Measurements from ENCODE around the gene WDR19. TPM values are rescaled to one million over a fixed set of nuclear protein-coding genes. Genes with fewer than 3 reads are reported as not detected.
"Not testable (repeated sequence)": the region's sequence is repeated elsewhere in the genome, so short reads cannot be mapped to it uniquely, and the experiment has no call there.

The WDR19 gene
- total and polyA plus RNA-seq, 8 donors: 6.3 to 41.3 (median 13.7) TPM

DNA sequence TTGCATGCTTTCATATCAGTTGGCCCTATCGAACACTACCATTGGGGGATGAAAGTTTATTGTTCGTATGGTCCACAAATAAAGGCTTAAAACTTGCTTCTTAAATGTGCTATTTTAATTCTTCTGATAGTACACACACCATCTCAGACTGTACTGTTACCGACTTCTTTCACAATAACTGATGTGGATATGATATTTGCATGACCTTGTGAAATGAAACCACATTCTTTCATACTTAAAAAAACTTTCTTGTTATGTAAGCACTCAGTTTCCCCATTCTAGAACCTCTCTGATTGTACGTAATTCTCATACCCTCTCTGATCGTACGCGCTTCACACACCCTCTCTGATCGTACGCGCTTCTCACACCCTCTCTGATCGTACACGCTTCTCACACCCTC, 12.0 kb upstream of the WDR19 start:
- ATAC-seq (no peak), DNase-seq (no peak), FAIRE-seq (no peak)
- TF ChIP-seq CTCF (IDR thresholded peaks at IDR 0.05): no peak
- no peaks in the 10 kb centered on the region for H3K9me3 ChIP-seq
- no peaks in the 10 kb centered on the region for H3K27me3 ChIP-seq
- no peak overlapping the region for H3K27ac ChIP-seq
- intact Hi-C loops (cut with DNase I): no loop called here
- H3K4me3 ChIP-seq: no peak overlapping the region
- no peaks in the 10 kb centered on the region for H3K4me1 ChIP-seq
- H3K36me3 ChIP-seq: no peaks in the 10 kb centered on the region
- 90 to 91% methylated on average over 12 of the region's 12 CpGs for WGBS, 2 donors

DNA sequence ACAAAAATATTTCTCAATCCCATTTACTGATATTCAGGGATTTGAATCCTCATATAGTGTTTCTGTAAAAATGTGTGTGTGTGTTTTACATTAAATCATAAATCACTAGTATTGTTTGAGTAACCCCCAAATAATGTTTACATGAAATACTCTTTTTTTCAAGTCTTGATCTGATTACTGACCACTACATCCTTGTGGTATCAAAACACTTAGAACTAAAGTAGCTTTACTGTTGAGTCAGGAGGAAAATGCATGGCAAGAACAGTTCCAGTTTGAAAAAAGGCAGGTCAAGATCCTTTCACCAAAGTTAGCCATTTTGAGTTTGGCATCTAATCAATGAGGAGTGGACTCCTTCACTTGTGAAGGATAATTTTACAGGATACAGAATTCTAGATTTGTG, 3.6 kb upstream of the WDR19 start:
- Histone ChIP-seq H3K9me3 (no peaks in the 10 kb centered on the region), H3K27ac (no peak overlapping the region), H3K27me3 (no peaks in the 10 kb centered on the region), H3K4me3 (no peak overlapping the region), H3K4me1 (peaks cover 0 to 4% (median 0%) of the 10 kb centered on the region in 3 donors), H3K36me3 (no peaks in the 10 kb centered on the region)
- intact Hi-C loops (cut with DNase I): no loop called here
- FAIRE-seq (no peak), DNase-seq (no peak), ATAC-seq (no peak)
- no peak for TF ChIP-seq CTCF (IDR thresholded peaks at IDR 0.05)

DNA sequence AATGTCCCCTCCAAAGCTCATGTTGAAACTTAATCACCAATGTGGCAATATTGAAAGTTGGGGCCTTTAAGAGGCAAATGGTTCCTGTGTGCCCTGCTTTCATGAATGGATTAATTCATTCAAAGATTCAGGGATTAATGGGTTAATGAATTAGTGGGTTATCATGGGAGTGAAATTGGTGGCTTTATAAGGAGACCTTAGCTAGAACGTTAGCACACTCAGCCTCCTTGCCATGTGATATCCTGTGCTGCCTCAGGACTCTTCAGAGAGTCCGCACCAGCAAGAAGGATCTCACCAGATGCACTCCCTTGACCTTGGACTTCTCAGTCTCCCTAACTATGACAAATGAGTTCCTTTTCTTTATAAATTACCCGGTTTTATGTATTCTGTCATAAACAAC, 2.6 kb upstream of the WDR19 start:
- Histone ChIP-seq H3K36me3 (no peaks in the 10 kb centered on the region), H3K27ac (no peak overlapping the region), H3K4me1 (peaks cover 0 to 5% (median 0%) of the 10 kb centered on the region in 3 donors), H3K4me3 (no peak overlapping the region), H3K9me3 (no peaks in the 10 kb centered on the region), H3K27me3 (no peaks in the 10 kb centered on the region)
- intact Hi-C loops (cut with DNase I): no loop called here
- FAIRE-seq (no peak), ATAC-seq (no peak), DNase-seq (no peak)
- no peak for TF ChIP-seq CTCF (IDR thresholded peaks at IDR 0.05)
- 52 to 65% methylated on average over 3 of the region's 3 CpGs for WGBS, 2 donors

DNA sequence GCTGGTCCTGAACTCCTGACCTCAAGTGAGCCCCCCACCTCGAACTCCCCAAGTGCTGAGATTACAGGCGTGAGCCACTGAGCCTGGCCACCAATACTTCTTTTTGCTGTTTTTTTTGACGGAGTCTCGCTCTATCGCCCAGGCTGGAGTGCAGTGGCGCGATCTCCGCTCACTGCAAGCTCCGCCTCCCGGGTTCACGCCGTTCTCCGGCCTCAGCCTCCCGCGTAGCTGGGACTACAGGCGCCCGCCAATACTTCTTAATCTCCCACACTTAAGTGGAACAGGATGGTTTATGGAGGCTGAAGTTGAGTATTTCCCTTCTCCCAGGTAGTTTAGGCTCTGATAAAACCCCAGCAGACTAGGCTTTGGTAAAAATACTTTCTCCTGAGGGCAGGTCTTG, 1.7 kb upstream of the WDR19 start:
- DNase-seq; H3K27me3 ChIP-seq; H3K4me3 ChIP-seq; H3K4me1 ChIP-seq; H3K27ac ChIP-seq; intact Hi-C loops (cut with DNase I); H3K9me3 ChIP-seq; FAIRE-seq; H3K36me3 ChIP-seq; ATAC-seq: not testable (repeated sequence)
- 96 to 97% methylated on average over 17 of the region's 17 CpGs for WGBS, 2 donors

- H3K4me1 ChIP-seq: peaks cover 0 to 5% (median 0%) of the 10 kb centered on the region in 3 donors
- TF ChIP-seq CTCF (IDR thresholded peaks at IDR 0.05): no peak
- intact Hi-C loops (cut with DNase I): no loop called here
- ATAC-seq (no peak), DNase-seq (no peak), FAIRE-seq (no peak)
- H3K27ac ChIP-seq: peak overlapping the region in 2 of 4 donors; percentile 62 to 75
- H3K9me3 ChIP-seq: no peaks in the 10 kb centered on the region
- no peaks in the 10 kb centered on the region for H3K27me3 ChIP-seq
- WGBS, 2 donors: 56 to 57% methylated on average over 9 of the region's 9 CpGs
- H3K36me3 ChIP-seq: no peaks in the 10 kb centered on the region
- H3K4me3 ChIP-seq: peak overlapping the region in 3 of 4 donors; percentile 1 to 78 (median 63)
Measured at GRCh38 chr4:39181520-39181904, 817 bp upstream of the WDR19 start.

DNA sequence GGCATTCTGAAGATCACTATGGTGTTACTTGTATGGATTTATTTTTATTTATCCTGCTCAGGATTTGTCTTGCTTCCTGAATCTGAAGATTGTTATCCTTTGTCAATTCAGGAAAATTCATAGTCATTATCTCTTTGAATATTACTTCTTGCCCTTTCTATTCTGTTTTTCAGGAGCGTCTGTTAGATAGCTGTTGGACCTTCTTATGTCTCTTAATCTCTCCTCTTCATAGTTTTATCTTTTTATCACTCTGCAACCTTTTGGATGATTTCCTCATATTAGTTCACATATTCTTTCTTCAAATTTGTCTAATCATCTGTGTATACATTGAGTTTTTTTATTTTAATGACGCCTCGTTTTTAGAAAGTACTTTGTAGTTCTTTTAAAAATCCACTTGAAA, 19.6 kb downstream of the WDR19 start:
- Histone ChIP-seq H3K4me3 (no peak overlapping the region), H3K27me3 (no peaks in the 10 kb centered on the region), H3K4me1 (no peaks in the 10 kb centered on the region), H3K36me3 (peaks cover 0 to 23% (median 0%) of the 10 kb centered on the region in 3 donors), H3K27ac (no peak overlapping the region), H3K9me3 (no peaks in the 10 kb centered on the region)
- no peak for TF ChIP-seq CTCF (IDR thresholded peaks at IDR 0.05)
- ATAC-seq (no peak), DNase-seq (no peak), FAIRE-seq (peak; percentile 13)
- intact Hi-C loops (cut with DNase I): no loop called here
- 94 to 96% methylated on average over 3 of the region's 3 CpGs for WGBS, 2 donors
